HEK293 (cell line): Measurements from ENCODE around the gene SF3B5.

Source experiments
- BCL11A ChIP-seq: fragments of 450-650 bp; formaldehyde crosslinking; IDR thresholded peaks from 2 replicates; pipeline ENCODE4 v1.5.1; 2016; ENCODE audit warnings: low read depth, missing biosample characterization, missing genetic modification characterization
- KLF9 ChIP-seq: fragments of 450-650 bp; formaldehyde crosslinking; IDR thresholded peaks from 2 replicates; pipeline ENCODE4 v1.5.1; 2016; ENCODE audit warnings: missing biosample characterization, missing genetic modification characterization, low read depth
- SCRT1 ChIP-seq: fragments of 450-650 bp; formaldehyde crosslinking; IDR thresholded peaks from 2 replicates; pipeline ENCODE4 v1.5.1; 2016; ENCODE audit warnings: missing biosample characterization, missing genetic modification characterization, borderline replicate concordance
- ZNF184 ChIP-seq: fragments of 450-650 bp; IDR thresholded peaks from 2 replicates; pipeline ENCODE4 v1.5.1; 2018; ENCODE audit warnings: missing biosample characterization, mild to moderate bottlenecking, missing genetic modification characterization
- ZNF266 ChIP-seq: fragments of 450-650 bp; formaldehyde crosslinking; IDR thresholded peaks from 2 replicates; pipeline ENCODE4 v1.5.1; 2016; ENCODE audit warnings: missing biosample characterization, missing genetic modification characterization, low read depth
- ZNF501 ChIP-seq: fragments of 450-650 bp; formaldehyde crosslinking; IDR thresholded peaks from 2 replicates; pipeline ENCODE4 v1.5.1; 2016; ENCODE audit warnings: missing biosample characterization, missing genetic modification characterization
- ZNF660 ChIP-seq: fragments of 450-650 bp; IDR thresholded peaks from 2 replicates; pipeline ENCODE4 v1.5.1; 2018; ENCODE audit warnings: missing biosample characterization, mild to moderate bottlenecking, missing genetic modification characterization
- ZNF670 ChIP-seq: fragments of 450-650 bp; formaldehyde crosslinking; IDR thresholded peaks from 2 replicates; pipeline ENCODE4 v1.5.1; 2016; ENCODE audit warnings: missing biosample characterization, missing genetic modification characterization, low read depth
- ZNF777 ChIP-seq: fragments of 450-650 bp; formaldehyde crosslinking; IDR thresholded peaks from 2 replicates; pipeline ENCODE4 v1.5.1; 2017; ENCODE audit warnings: missing biosample characterization, missing genetic modification characterization, borderline replicate concordance
- ZSCAN5A ChIP-seq: fragments of 450-650 bp; formaldehyde crosslinking; IDR thresholded peaks from 2 replicates; pipeline ENCODE4 v1.5.1; 2016; ENCODE audit warnings: missing biosample characterization, missing genetic modification characterization
- TF ChIP-seq, protein P1 (sequence below): fragments of 450-650 bp; formaldehyde crosslinking; IDR thresholded peaks from 2 replicates; pipeline ENCODE4 v1.5.1; 2016; ENCODE audit warnings: missing biosample characterization, missing genetic modification characterization
- TF ChIP-seq, protein P2 (sequence below): sonication (generic); formaldehyde crosslinking; IDR thresholded peaks from 2 replicates; pipeline ENCODE4 v1.8.1; 2022; ENCODE audit warnings: mild to moderate bottlenecking, moderate library complexity, missing genetic modification reagents
- TF ChIP-seq, protein P3 (sequence below): fragments of 450-650 bp; formaldehyde crosslinking; IDR thresholded peaks from 2 replicates; pipeline ENCODE4 v1.5.1; 2016; ENCODE audit warnings: missing biosample characterization, missing genetic modification characterization

DNA sequence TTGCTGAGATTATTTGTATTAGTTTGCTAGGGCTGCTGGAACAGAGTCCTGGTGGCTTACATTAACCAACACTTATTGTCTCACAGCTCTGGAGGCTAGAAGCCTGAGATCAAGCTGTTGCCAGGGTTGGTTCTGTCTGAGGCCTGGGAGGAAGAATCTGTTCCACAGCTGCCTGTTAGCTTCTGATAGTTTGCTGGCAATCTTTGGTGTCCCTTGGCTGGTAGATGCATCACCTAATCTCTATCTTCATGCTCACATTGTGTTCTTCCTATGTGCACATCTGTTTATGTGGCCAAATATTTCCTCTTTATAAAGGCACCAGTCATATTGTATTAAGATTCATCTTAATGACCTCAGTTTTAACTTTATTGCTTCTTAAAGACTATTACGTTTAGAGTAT is 19.5 kb downstream of the SF3B5 start:
- TF ChIP-seq ZNF660 (no peak), ZNF670 (no peak), ZNF501 (no peak), ZNF184 (tag by site-specific recombination) (no peak), ZSCAN5A (tag by site-specific recombination) (no peak), KLF9 (tag by site-specific recombination) (no peak), SCRT1 (tag by site-specific recombination) (no peak), ZNF266 (tag by site-specific recombination) (no peak), ZNF777 (tag by site-specific recombination) (no peak), BCL11A (tag by site-specific recombination) (no peak)
- TF ChIP-seq, protein P1, sequence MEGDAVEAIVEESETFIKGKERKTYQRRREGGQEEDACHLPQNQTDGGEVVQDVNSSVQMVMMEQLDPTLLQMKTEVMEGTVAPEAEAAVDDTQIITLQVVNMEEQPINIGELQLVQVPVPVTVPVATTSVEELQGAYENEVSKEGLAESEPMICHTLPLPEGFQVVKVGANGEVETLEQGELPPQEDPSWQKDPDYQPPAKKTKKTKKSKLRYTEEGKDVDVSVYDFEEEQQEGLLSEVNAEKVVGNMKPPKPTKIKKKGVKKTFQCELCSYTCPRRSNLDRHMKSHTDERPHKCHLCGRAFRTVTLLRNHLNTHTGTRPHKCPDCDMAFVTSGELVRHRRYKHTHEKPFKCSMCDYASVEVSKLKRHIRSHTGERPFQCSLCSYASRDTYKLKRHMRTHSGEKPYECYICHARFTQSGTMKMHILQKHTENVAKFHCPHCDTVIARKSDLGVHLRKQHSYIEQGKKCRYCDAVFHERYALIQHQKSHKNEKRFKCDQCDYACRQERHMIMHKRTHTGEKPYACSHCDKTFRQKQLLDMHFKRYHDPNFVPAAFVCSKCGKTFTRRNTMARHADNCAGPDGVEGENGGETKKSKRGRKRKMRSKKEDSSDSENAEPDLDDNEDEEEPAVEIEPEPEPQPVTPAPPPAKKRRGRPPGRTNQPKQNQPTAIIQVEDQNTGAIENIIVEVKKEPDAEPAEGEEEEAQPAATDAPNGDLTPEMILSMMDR, result no peak
- TF ChIP-seq, protein P2, sequence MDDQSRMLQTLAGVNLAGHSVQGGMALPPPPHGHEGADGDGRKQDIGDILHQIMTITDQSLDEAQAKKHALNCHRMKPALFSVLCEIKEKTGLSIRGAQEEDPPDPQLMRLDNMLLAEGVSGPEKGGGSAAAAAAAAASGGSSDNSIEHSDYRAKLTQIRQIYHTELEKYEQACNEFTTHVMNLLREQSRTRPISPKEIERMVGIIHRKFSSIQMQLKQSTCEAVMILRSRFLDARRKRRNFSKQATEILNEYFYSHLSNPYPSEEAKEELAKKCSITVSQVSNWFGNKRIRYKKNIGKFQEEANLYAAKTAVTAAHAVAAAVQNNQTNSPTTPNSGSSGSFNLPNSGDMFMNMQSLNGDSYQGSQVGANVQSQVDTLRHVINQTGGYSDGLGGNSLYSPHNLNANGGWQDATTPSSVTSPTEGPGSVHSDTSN, result no peak
- TF ChIP-seq, protein P3, sequence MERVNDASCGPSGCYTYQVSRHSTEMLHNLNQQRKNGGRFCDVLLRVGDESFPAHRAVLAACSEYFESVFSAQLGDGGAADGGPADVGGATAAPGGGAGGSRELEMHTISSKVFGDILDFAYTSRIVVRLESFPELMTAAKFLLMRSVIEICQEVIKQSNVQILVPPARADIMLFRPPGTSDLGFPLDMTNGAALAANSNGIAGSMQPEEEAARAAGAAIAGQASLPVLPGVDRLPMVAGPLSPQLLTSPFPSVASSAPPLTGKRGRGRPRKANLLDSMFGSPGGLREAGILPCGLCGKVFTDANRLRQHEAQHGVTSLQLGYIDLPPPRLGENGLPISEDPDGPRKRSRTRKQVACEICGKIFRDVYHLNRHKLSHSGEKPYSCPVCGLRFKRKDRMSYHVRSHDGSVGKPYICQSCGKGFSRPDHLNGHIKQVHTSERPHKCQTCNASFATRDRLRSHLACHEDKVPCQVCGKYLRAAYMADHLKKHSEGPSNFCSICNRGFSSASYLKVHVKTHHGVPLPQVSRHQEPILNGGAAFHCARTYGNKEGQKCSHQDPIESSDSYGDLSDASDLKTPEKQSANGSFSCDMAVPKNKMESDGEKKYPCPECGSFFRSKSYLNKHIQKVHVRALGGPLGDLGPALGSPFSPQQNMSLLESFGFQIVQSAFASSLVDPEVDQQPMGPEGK, result no peak
